Duodenal mucosa (tissue), 2 donors: ENCODE data around the gene CPSF4L.

ENCODE experiments used
- H3K27ac ChIP-seq: one replicate; pipeline ENCODE4 v1.7.0; 2013; ENCODE audit warnings: low read depth, low read length
- H3K27me3 ChIP-seq, 2 donors: one replicate each; pipeline ENCODE4 v1.7.0; 2013; ENCODE audit warnings: low read length in 2 of 2, control low read depth in 1 of 2; ENCODE audit not compliant: insufficient read depth in 2 of 2, control insufficient read depth in 1 of 2
- H3K36me3 ChIP-seq, 2 donors: one replicate each; pipeline ENCODE4 v1.7.0; 2013; ENCODE audit warnings: low read length in 2 of 2, control low read depth in 1 of 2; ENCODE audit not compliant: insufficient read depth in 2 of 2, control insufficient read depth in 1 of 2
- H3K4me1 ChIP-seq, 2 donors: one replicate each; pipeline ENCODE4 v1.7.0; 2013; ENCODE audit warnings: low read length in 2 of 2, control low read depth in 1 of 2; ENCODE audit not compliant: insufficient read depth in 2 of 2, control insufficient read depth in 1 of 2
- H3K4me3 ChIP-seq, 2 donors: one replicate each; pipeline ENCODE4 v1.7.0; 2013; ENCODE audit warnings: low read length in 2 of 2, low read depth in 1 of 2
- H3K9ac ChIP-seq, 2 donors: one replicate each; pipeline ENCODE4 v1.7.0; 2013; ENCODE audit warnings: low read length in 2 of 2, low read depth in 1 of 2
- H3K9me3 ChIP-seq, 2 donors: one replicate each; pipeline ENCODE4 v1.7.0; 2013; ENCODE audit warnings: low read length in 2 of 2, control low read depth in 1 of 2; ENCODE audit not compliant: control insufficient read depth in 1 of 2

Gene CPSF4L

GRCh38 chr17:73289549-73290254 lies 28.0 kb upstream of the CPSF4L start:
- peaks cover 62 to 72% of the 10 kb centered on the region in 2 donors for H3K4me1 ChIP-seq
- peak overlapping the region; percentile 80 for H3K27ac ChIP-seq
- H3K9ac ChIP-seq: peak overlapping the region; percentile 21 to 30
- no peaks in the 10 kb centered on the region for H3K9me3 ChIP-seq
- H3K27me3 ChIP-seq: no peaks in the 10 kb centered on the region
- peaks cover 7 to 23% of the 10 kb centered on the region in 2 donors for H3K36me3 ChIP-seq
- H3K4me3 ChIP-seq: peak overlapping the region in 1 of 2 donors; percentile 30

GRCh38 chr17:73288534-73289302 lies 27.0 kb upstream of the CPSF4L start:
- peaks cover 59 to 66% of the 10 kb centered on the region in 2 donors for H3K4me1 ChIP-seq
- H3K9me3 ChIP-seq: no peaks in the 10 kb centered on the region
- H3K27ac ChIP-seq: peak overlapping the region; percentile 80
- peak overlapping the region; percentile 13 to 59 for H3K9ac ChIP-seq
- peak overlapping the region in 1 of 2 donors; percentile 12 for H3K4me3 ChIP-seq
- H3K27me3 ChIP-seq: no peaks in the 10 kb centered on the region
- H3K36me3 ChIP-seq: peaks cover 13 to 31% of the 10 kb centered on the region in 2 donors

GRCh38 chr17:73286863-73287296 lies 25.2 kb upstream of the CPSF4L start:
- Histone ChIP-seq H3K27me3 (no peaks in the 10 kb centered on the region), H3K4me3 (no peak overlapping the region), H3K27ac (no peak overlapping the region), H3K36me3 (peaks cover 9 to 43% of the 10 kb centered on the region in 2 donors), H3K9ac (no peak overlapping the region), H3K4me1 (peaks cover 46 to 50% of the 10 kb centered on the region in 2 donors), H3K9me3 (no peaks in the 10 kb centered on the region)

- Histone ChIP-seq H3K9me3 (no peaks in the 10 kb centered on the region), H3K27ac (no peak overlapping the region), H3K4me3 (no peak overlapping the region), H3K36me3 (peaks cover 9 to 43% of the 10 kb centered on the region in 2 donors), H3K4me1 (peaks cover 39 to 43% of the 10 kb centered on the region in 2 donors), H3K9ac (no peak overlapping the region), H3K27me3 (no peaks in the 10 kb centered on the region)
These were observed 24.5 kb upstream of the CPSF4L start for GRCh38 chr17:73285916-73286862.

GRCh38 chr17:73285603-73285908 lies 23.9 kb upstream of the CPSF4L start:
- H3K27me3 ChIP-seq: no peaks in the 10 kb centered on the region
- H3K9me3 ChIP-seq: no peaks in the 10 kb centered on the region
- no peak overlapping the region for H3K27ac ChIP-seq
- H3K4me3 ChIP-seq: no peak overlapping the region
- peaks cover 32 to 37% of the 10 kb centered on the region in 2 donors for H3K4me1 ChIP-seq
- no peak overlapping the region for H3K9ac ChIP-seq
- H3K36me3 ChIP-seq: peaks cover 9 to 43% of the 10 kb centered on the region in 2 donors

- H3K4me3 ChIP-seq: no peak overlapping the region
- H3K27me3 ChIP-seq: no peaks in the 10 kb centered on the region
- H3K9ac ChIP-seq: no peak overlapping the region
- peaks cover 29 to 33% of the 10 kb centered on the region in 2 donors for H3K4me1 ChIP-seq
- no peak overlapping the region for H3K27ac ChIP-seq
- H3K36me3 ChIP-seq: peaks cover 9 to 43% of the 10 kb centered on the region in 2 donors
- no peaks in the 10 kb centered on the region for H3K9me3 ChIP-seq
These were observed 23.4 kb upstream of the CPSF4L start for GRCh38 chr17:73284906-73285602.

GRCh38 chr17:73284354-73284753 lies 22.7 kb upstream of the CPSF4L start:
- Histone ChIP-seq H3K27ac (no peak overlapping the region), H3K36me3 (peaks cover 9 to 46% of the 10 kb centered on the region in 2 donors), H3K4me1 (peaks cover 30 to 33% of the 10 kb centered on the region in 2 donors), H3K27me3 (no peaks in the 10 kb centered on the region), H3K4me3 (no peak overlapping the region), H3K9ac (no peak overlapping the region), H3K9me3 (no peaks in the 10 kb centered on the region)

- H3K9ac ChIP-seq: no peak overlapping the region
- no peaks in the 10 kb centered on the region for H3K27me3 ChIP-seq
- no peak overlapping the region for H3K27ac ChIP-seq
- peaks cover 30 to 32% of the 10 kb centered on the region in 2 donors for H3K4me1 ChIP-seq
- peaks cover 9 to 46% of the 10 kb centered on the region in 2 donors for H3K36me3 ChIP-seq
- H3K4me3 ChIP-seq: no peak overlapping the region
- H3K9me3 ChIP-seq: no peaks in the 10 kb centered on the region
These were observed 22.2 kb upstream of the CPSF4L start for GRCh38 chr17:73283841-73284282.

GRCh38 chr17:73283250-73283649 lies 21.6 kb upstream of the CPSF4L start:
- H3K9ac ChIP-seq: no peak overlapping the region
- H3K27ac ChIP-seq: no peak overlapping the region
- H3K36me3 ChIP-seq: peaks cover 9 to 46% of the 10 kb centered on the region in 2 donors
- no peaks in the 10 kb centered on the region for H3K9me3 ChIP-seq
- no peaks in the 10 kb centered on the region for H3K27me3 ChIP-seq
- H3K4me3 ChIP-seq: no peak overlapping the region
- H3K4me1 ChIP-seq: peaks cover 30 to 32% of the 10 kb centered on the region in 2 donors
